Fibroblast of lung (primary cell): ENCODE data around the gene TMEM30B. TPM values are rescaled to one million over a fixed set of nuclear protein-coding genes. Genes with fewer than 3 reads are reported as not detected.

Experiments
- DNase-seq, 2 donors: peaks; one replicate each; pipeline versions ENCODE4 v3.0.0 to v3.0.0-alpha.2; 2010; ENCODE audit warnings: low read depth in 2 of 2
- H2AFZ ChIP-seq: 2 replicates; pipeline ENCODE4 v1.5.1; 2012; ENCODE audit warnings: low read length, control low read depth, inconsistent platforms
- H3K27ac ChIP-seq: 2 replicates; pipeline ENCODE4 v1.5.1; 2011; ENCODE audit warnings: low read length, control low read depth; ENCODE audit not compliant: insufficient read depth
- H3K27me3 ChIP-seq: 2 replicates; pipeline ENCODE4 v1.5.1; 2011; ENCODE audit warnings: mild to moderate bottlenecking, low read length; ENCODE audit not compliant: control insufficient read depth, insufficient read depth
- H3K36me3 ChIP-seq: 2 replicates; pipeline ENCODE4 v1.5.1; 2011; ENCODE audit warnings: low read length; ENCODE audit not compliant: control insufficient read depth, insufficient read depth
- H3K4me1 ChIP-seq: 2 replicates; pipeline ENCODE4 v1.5.1; 2011; ENCODE audit warnings: low read length; ENCODE audit not compliant: control insufficient read depth, insufficient read depth; ENCODE audit errors: extremely low read depth
- H3K4me2 ChIP-seq: 2 replicates; pipeline ENCODE4 v1.5.1; 2011; ENCODE audit warnings: low read length, control low read depth; ENCODE audit not compliant: insufficient read depth; ENCODE audit errors: extremely low read depth
- H3K4me3 ChIP-seq, 4 experiments: fragments of 200-600 bp in 1 of 4; sonication (generic) in 1 of 4; replicated peaks in 1 of 4; 2 replicates each; pipeline ENCODE4 v1.5.1; 2011 to 2016; ENCODE audit warnings: low read length in 4 of 4, low read depth in 3 of 4, mild to moderate bottlenecking in 3 of 4, control low read depth in 2 of 4, inconsistent platforms in 1 of 4, mixed read lengths in 1 of 4; ENCODE audit not compliant: insufficient read depth in 1 of 4; ENCODE audit errors: control extremely low read depth in 1 of 4
- H3K79me2 ChIP-seq: 2 replicates; pipeline ENCODE4 v1.5.1; 2012; ENCODE audit warnings: mild to moderate bottlenecking, low read length, inconsistent platforms; ENCODE audit not compliant: control insufficient read depth, insufficient read depth
- H3K9ac ChIP-seq: 2 replicates; pipeline ENCODE4 v1.5.1; 2011; ENCODE audit warnings: mild to moderate bottlenecking, low read length, control low read depth; ENCODE audit not compliant: insufficient read depth
- H3K9me3 ChIP-seq: 2 replicates; pipeline ENCODE4 v1.5.1; 2012; ENCODE audit warnings: low read depth, low read length; ENCODE audit not compliant: control insufficient read depth, insufficient read depth
- H4K20me1 ChIP-seq: 2 replicates; pipeline ENCODE4 v1.5.1; 2011; ENCODE audit warnings: low read length; ENCODE audit not compliant: control insufficient read depth, insufficient read depth; ENCODE audit errors: extremely low read depth
- CTCF ChIP-seq, 2 donors: IDR thresholded peaks in 1 of 2; conservative IDR thresholded peaks in 1 of 2; 1 replicate in 1 of 2; 2 replicates in 1 of 2; pipeline ENCODE4 v1.5.1; 2011 to 2012; ENCODE audit warnings: low read length in 2 of 2, control low read depth in 1 of 2, inconsistent platforms in 1 of 2, low read depth in 1 of 2, mild to moderate bottlenecking in 1 of 2
- EZH2 ChIP-seq: IDR thresholded peaks from 2 replicates; pipeline ENCODE4 v1.5.1; 2012; ENCODE audit warnings: low read length, control low read depth, mild to moderate bottlenecking; ENCODE audit errors: missing control alignments
- polyA plus RNA-seq, 2 donors: library from polyadenylated mRNA; depleted of rRNA in 1 of 2; stranded (reverse) in 1 of 2; unstranded in 1 of 2; fragments of >200 nt; gene quantifications; 2 replicates each; pipeline ENCODE4 v1.2.1, GENCODE V29; 2011 to 2012; ENCODE audit warnings: missing spikeins in 1 of 2
- total RNA-seq: library from RNA; depleted of rRNA; stranded (reverse); fragments of >200 nt; gene quantifications from 2 replicates; pipeline ENCODE4 v1.2.1, GENCODE V29; 2014

The TMEM30B gene
- total and polyA plus RNA-seq, 2 donors (not counting 1 experiment from before 2014, with no cell fraction given) = 0.22 to 0.83 TPM

GRCh38 chr14:61260939-61261776 lies 20.0 kb downstream of the TMEM30B start:
- H2AFZ ChIP-seq = no peak overlapping the region
- H3K27ac ChIP-seq = peak overlapping the region; percentile 68
- no peaks in the 10 kb centered on the region for H3K79me2 ChIP-seq
- peak in 1 of 2 donors; percentile 12 for TF ChIP-seq CTCF (conservative IDR thresholded peaks at IDR 0.05 in 1 of 2, IDR thresholded peaks at IDR 0.05 in 1 of 2; ENCODE audit: low read depth in 1 of 2, low read length in 2 of 2)
- TF ChIP-seq EZH2 = no peak
- no peaks in the 10 kb centered on the region for H3K4me1 ChIP-seq
- no peak overlapping the region for H3K4me2 ChIP-seq
- H3K9ac ChIP-seq = no peak overlapping the region
- no peak overlapping the region for H3K4me3 ChIP-seq
- no peaks in the 10 kb centered on the region for H3K27me3 ChIP-seq
- H3K9me3 ChIP-seq = no peaks in the 10 kb centered on the region
- no peaks in the 10 kb centered on the region for H4K20me1 ChIP-seq
- peak; percentile 82 to 85 for DNase-seq
- H3K36me3 ChIP-seq = no peaks in the 10 kb centered on the region

GRCh38 chr14:61258985-61259384 lies 22.2 kb downstream of the TMEM30B start:
- H3K27ac ChIP-seq = no peak overlapping the region
- no peak overlapping the region for H3K4me3 ChIP-seq
- H3K4me2 ChIP-seq = no peak overlapping the region
- no peaks in the 10 kb centered on the region for H3K36me3 ChIP-seq
- no peaks in the 10 kb centered on the region for H3K4me1 ChIP-seq
- no peaks in the 10 kb centered on the region for H3K79me2 ChIP-seq
- TF ChIP-seq CTCF (conservative IDR thresholded peaks at IDR 0.05 in 1 of 2, IDR thresholded peaks at IDR 0.05 in 1 of 2; ENCODE audit: low read depth in 1 of 2, low read length in 2 of 2) = no peak
- TF ChIP-seq EZH2 = no peak
- no peak overlapping the region for H2AFZ ChIP-seq
- H3K9me3 ChIP-seq = no peaks in the 10 kb centered on the region
- DNase-seq = peak; percentile 21 to 46
- no peaks in the 10 kb centered on the region for H3K27me3 ChIP-seq
- no peaks in the 10 kb centered on the region for H4K20me1 ChIP-seq
- H3K9ac ChIP-seq = no peak overlapping the region

GRCh38 chr14:61257469-61258057 lies 23.6 kb downstream of the TMEM30B start:
- H4K20me1 ChIP-seq = no peaks in the 10 kb centered on the region
- no peak overlapping the region for H3K27ac ChIP-seq
- no peak overlapping the region for H2AFZ ChIP-seq
- H3K79me2 ChIP-seq = no peaks in the 10 kb centered on the region
- peaks cover 4% of the 10 kb centered on the region for H3K4me1 ChIP-seq
- TF ChIP-seq CTCF (conservative IDR thresholded peaks at IDR 0.05 in 1 of 2, IDR thresholded peaks at IDR 0.05 in 1 of 2; ENCODE audit: low read depth in 1 of 2, low read length in 2 of 2) (no peak), EZH2 (no peak)
- no peaks in the 10 kb centered on the region for H3K27me3 ChIP-seq
- DNase-seq = no peak
- no peak overlapping the region for H3K9ac ChIP-seq
- H3K36me3 ChIP-seq = no peaks in the 10 kb centered on the region
- no peak overlapping the region for H3K4me3 ChIP-seq
- no peaks in the 10 kb centered on the region for H3K9me3 ChIP-seq
- no peak overlapping the region for H3K4me2 ChIP-seq
